DOHH2 (cell line): ENCODE data around the gene ADGRB3.

Experiments
- EZH2phosphoT487 ChIP-seq: fragments of 200-600 bp; sonication (generic); IDR thresholded peaks from 2 replicates; pipeline ENCODE4 v1.6.1; 2017; ENCODE audit warnings: borderline replicate concordance, mild to moderate bottlenecking, antibody characterized with exemption, low read length, moderate library complexity, mixed read lengths
- TF ChIP-seq, protein P1 (sequence below): fragments of 200-600 bp; sonication (generic); IDR thresholded peaks from one replicate; pipeline ENCODE4 v1.5.1; 2014; ENCODE audit warnings: antibody characterized with exemption, mild to moderate bottlenecking, low read depth, low read length; ENCODE audit not compliant: poor library complexity, severe bottlenecking

DNA sequence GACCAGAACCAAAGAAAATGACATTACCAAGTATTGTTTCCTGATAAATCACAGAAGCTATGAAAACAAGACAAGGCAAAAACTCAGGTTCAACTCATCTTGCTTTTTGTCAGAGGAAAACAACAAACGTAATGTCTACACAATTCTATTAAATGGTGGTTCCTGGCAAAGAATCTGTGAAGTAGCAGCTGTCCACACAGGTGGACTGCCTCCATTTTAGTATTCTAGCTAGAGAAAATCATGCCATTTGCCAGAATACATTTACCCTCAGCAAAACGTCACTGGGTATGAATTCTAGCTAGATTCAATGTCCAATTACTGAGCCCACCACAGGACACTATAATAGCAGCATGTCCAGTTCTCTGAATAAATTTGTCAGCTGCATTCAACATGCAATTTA, 125.4 kb downstream of the ADGRB3 start:
- TF ChIP-seq, protein P1, sequence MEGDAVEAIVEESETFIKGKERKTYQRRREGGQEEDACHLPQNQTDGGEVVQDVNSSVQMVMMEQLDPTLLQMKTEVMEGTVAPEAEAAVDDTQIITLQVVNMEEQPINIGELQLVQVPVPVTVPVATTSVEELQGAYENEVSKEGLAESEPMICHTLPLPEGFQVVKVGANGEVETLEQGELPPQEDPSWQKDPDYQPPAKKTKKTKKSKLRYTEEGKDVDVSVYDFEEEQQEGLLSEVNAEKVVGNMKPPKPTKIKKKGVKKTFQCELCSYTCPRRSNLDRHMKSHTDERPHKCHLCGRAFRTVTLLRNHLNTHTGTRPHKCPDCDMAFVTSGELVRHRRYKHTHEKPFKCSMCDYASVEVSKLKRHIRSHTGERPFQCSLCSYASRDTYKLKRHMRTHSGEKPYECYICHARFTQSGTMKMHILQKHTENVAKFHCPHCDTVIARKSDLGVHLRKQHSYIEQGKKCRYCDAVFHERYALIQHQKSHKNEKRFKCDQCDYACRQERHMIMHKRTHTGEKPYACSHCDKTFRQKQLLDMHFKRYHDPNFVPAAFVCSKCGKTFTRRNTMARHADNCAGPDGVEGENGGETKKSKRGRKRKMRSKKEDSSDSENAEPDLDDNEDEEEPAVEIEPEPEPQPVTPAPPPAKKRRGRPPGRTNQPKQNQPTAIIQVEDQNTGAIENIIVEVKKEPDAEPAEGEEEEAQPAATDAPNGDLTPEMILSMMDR = no peak
- no peak for TF ChIP-seq EZH2phosphoT487
